Naive thymus-derived CD8-positive, alpha-beta T cell (primary cell): ENCODE data around the gene PLA2G15. TPM values are rescaled to one million over a fixed set of nuclear protein-coding genes. Genes with fewer than 3 reads are reported as not detected.

Experiments
- ATAC-seq, 2 donors: fragments of 150-1000 bp; cut with Tn5 transposase in 1 of 2; sonication (Bioruptor Pico), chemical (Tn5 transposase) in 1 of 2; 1 replicate in 1 of 2; 2 replicates in 1 of 2; pipeline ENCODE4 v1.10.0; 2021; ENCODE audit warnings: mild to moderate bottlenecking in 2 of 2, moderate library complexity in 2 of 2
- POLR2A ChIA-PET: fragments of 350-600 bp; sonication (Branson Sonifier 250); formaldehyde crosslinking; loops from one replicate; lab custom pipeline; 2021; ENCODE audit warnings: antibody characterized with exemption; lab: Charles Lee
- DNase-seq, 10 donors: peaks; one replicate each; pipeline versions ENCODE4 v3.0.0 to v3.0.0-alpha.2; 2020 to 2022
- H3K27ac Mint-ChIP-seq, 10 donors: one replicate each; pipeline ENCODE4 v1.8.0; 2020 to 2022; ENCODE audit warnings: mild to moderate bottlenecking in 10 of 10, mixed read lengths in 10 of 10, moderate library complexity in 4 of 10, inconsistent platforms in 1 of 10
- H3K27me3 Mint-ChIP-seq, 5 donors: one replicate each; pipeline ENCODE4 v1.8.0; 2021 to 2022; ENCODE audit warnings: mixed read lengths in 5 of 5
- H3K36me3 Mint-ChIP-seq, 3 donors: one replicate each; pipeline ENCODE4 v1.8.0; 2020 to 2022; ENCODE audit warnings: mixed read lengths in 3 of 3, mild to moderate bottlenecking in 2 of 3, inconsistent platforms in 1 of 3
- H3K4me1 Mint-ChIP-seq, 4 donors: one replicate each; pipeline ENCODE4 v1.8.0; 2021 to 2022; ENCODE audit warnings: mixed read lengths in 4 of 4
- H3K4me3 Mint-ChIP-seq, 10 donors: one replicate each; pipeline ENCODE4 v1.8.0; 2020 to 2022; ENCODE audit warnings: mild to moderate bottlenecking in 10 of 10, mixed read lengths in 10 of 10, moderate library complexity in 6 of 10, inconsistent platforms in 1 of 10
- H3K9me3 Mint-ChIP-seq, 9 donors: one replicate each; pipeline ENCODE4 v1.8.0; 2020 to 2022; ENCODE audit warnings: mixed read lengths in 9 of 9, mild to moderate bottlenecking in 3 of 9, inconsistent platforms in 1 of 9, moderate library complexity in 1 of 9
- polyA plus RNA-seq, 3 donors: library from polyadenylated mRNA; unstranded; fragments of 300-500 nt; fragmentation: Illumina TruSeq; gene quantifications; one replicate each; pipeline ENCODE4 v1.2.3, GENCODE V29; 2021
- total RNA-seq, 8 experiments: library from RNA in 2 of 8; stranded (reverse) in 2 of 8; gene quantifications; one replicate each; pipeline ENCODE4 v1.2.3 and lab custom pipeline; 2021 to 2026

PLA2G15 gene
- total and polyA plus RNA-seq, 5 experiments from 2014 or later, result 2.4 to 9.6 (median 6.3) TPM

DNA sequence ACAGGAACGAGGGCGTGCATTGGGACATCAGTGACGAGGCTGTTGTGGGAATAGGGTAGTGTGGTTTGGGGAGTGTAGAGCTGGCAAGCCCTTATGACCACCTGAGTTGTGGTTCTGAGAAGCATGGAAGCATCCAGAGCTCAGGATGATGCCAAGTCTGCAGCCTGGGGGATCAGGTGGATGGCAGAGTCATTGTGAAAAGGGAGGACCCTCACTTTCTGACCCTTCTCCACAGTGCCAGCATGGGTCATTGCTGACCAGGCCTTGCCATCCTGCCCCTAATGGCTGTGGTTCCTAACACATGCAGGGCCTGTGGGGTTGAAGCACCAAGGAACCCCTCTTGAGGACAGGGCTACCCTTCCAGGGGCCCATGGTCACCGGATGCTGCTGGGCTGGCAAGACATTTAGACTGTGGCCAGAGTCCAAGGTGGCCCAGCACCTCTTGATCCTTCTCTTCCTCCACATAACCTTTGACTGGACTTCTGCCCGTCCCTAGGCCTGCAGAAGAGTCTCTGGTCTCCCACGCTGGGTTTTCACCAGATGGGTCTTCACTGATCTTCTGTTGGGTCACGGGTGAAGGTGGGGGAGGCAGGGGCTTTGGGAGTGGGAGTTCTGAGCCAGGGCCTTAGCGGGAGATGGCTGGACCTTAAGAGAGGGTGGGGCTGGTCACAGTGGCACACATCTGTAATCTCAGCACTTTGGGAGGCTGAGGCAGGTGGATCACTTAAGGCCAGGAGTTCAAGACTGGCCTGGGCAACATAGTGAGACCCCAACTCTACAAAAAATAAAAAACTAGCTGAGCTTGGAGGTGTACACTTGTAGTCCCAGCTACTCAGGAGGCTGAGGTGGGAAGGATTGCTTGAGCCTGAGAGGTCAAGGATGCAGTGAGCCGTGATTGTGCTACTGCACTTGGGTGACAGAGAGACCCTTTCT is 2.0 kb upstream of the PLA2G15 start:
- POLR2A ChIA-PET, result interaction anchor here (0.6 to 2.4 kb wide), 10 partner anchors 19 to 161 kb away, joined by 3 to 15 read pairs (median 5); partner anchors contain the start of genes NFATC3, PRMT7 and SLC7A6OS
- Mint-ChIP-seq H3K27me3 (no peaks in the 10 kb centered on the region), H3K4me1 (peaks cover 16 to 54% (median 42%) of the 10 kb centered on the region in 4 donors), H3K4me3 (peak overlapping the region in 8 of 10 donors; percentile 41 to 99 (median 98)), H3K27ac (no peak overlapping the region), H3K9me3 (no peaks in the 10 kb centered on the region), H3K36me3 (no peaks in the 10 kb centered on the region)
- no peak for DNase-seq
- ATAC-seq, result no peak

DNA sequence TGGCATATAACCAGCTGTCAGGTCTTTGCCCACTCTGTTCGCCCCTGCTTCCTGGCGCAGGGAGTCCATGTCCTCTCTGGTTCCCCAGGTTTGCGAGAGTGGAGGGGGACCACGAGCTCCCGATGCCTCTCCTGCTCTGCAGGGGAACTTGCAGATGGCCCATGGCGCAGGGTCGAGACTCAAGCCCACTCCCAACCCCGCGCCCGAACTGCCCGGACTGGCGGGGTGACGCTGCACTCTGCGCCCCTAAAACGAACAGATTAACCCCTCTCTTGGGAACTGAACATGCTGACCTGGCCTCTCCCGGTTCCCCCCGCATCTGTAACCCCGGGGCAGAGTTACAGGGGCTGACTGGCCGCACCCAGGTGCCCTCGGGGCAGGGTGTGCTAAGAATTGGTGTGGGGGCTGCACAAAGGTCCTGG is 681 bp upstream of the PLA2G15 start:
- Mint-ChIP-seq H3K36me3 (peaks cover 0 to 5% (median 0%) of the 10 kb centered on the region in 3 donors), H3K4me3 (peak overlapping the region; percentile 95 to 99 (median 98)), H3K4me1 (peaks cover 14 to 44% (median 35%) of the 10 kb centered on the region in 4 donors), H3K27me3 (no peaks in the 10 kb centered on the region), H3K9me3 (no peaks in the 10 kb centered on the region), H3K27ac (peak overlapping the region in 8 of 10 donors; percentile 40 to 96 (median 92))
- POLR2A ChIA-PET, result interaction anchor here (0.6 to 2.5 kb wide), 11 partner anchors 8 to 723 kb away, joined by 3 to 17 read pairs (median 5); partner anchors contain the start of genes ESRP2, NFATC3, PRMT7 and SLC7A6
- peak; percentile 1 to 2 for ATAC-seq
- DNase-seq, result no peak

DNA sequence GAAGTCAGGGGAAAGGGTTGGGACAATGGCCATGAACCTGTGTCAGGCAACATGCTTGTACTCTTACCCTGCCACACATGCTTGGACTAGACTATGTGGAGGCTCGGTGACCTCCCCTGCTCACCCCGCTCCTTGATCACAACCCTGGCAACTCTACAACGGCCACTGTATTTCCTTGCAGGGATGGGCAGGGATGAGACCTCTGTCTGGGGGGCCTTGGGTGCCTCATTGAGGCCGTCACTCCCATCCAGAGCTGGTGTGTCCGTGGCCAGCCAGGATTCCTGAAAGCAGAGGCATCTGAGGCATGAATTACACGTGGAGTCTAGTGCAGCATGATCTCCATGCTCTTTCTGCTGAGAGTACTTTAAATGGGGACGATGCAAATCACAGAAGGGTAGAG is 948 bp downstream of the PLA2G15 start:
- H3K4me1 Mint-ChIP-seq, result peaks cover 14 to 39% (median 30%) of the 10 kb centered on the region in 4 donors
- H3K4me3 Mint-ChIP-seq, result peak overlapping the region; percentile 95 to 99 (median 98)
- no peaks in the 10 kb centered on the region for H3K9me3 Mint-ChIP-seq
- no peak for DNase-seq
- no peak for ATAC-seq
- H3K27me3 Mint-ChIP-seq, result no peaks in the 10 kb centered on the region
- peak overlapping the region in 4 of 10 donors; percentile 6 to 92 (median 72) for H3K27ac Mint-ChIP-seq
- POLR2A ChIA-PET, result interaction anchor here (1.2 to 2.5 kb wide), 6 partner anchors 9 to 171 kb away, joined by 3 to 17 read pairs (median 8); partner anchors contain the start of genes ESRP2, PRMT7, SLC7A6 and SLC7A6OS
- H3K36me3 Mint-ChIP-seq, result peaks cover 0 to 18% (median 0%) of the 10 kb centered on the region in 3 donors

DNA sequence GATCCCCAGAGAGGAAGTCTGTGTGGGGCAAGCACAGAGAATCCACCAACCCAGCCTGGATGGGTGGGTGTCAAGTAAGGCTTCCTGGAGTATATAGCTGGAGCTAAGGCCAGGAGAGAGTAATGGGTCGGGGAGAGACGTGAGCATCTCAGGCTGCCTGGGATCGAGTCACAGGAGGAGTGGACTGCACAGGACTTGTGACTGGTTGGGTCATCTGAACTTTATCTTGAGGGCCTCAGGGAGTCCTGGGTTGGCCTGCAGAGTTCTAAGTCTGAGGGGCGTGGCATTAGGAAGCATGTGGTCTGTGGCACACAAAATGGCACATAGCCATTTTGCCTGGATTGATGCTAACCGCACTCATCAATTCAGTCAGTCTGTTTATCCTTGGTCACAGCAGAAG is 1.5 kb downstream of the PLA2G15 start:
- H3K36me3 Mint-ChIP-seq, result peaks cover 0 to 23% (median 0%) of the 10 kb centered on the region in 3 donors
- POLR2A ChIA-PET, result interaction anchor here (1.2 to 2.5 kb wide), 3 partner anchors 10 to 171 kb away, joined by 3 to 17 read pairs (median 5); partner anchors contain the start of gene ESRP2
- no peak for ATAC-seq
- H3K4me1 Mint-ChIP-seq, result peaks cover 14 to 39% (median 30%) of the 10 kb centered on the region in 4 donors
- DNase-seq, result no peak
- no peaks in the 10 kb centered on the region for H3K9me3 Mint-ChIP-seq
- H3K27ac Mint-ChIP-seq, result peak overlapping the region in 1 of 10 donors; percentile 67
- H3K4me3 Mint-ChIP-seq, result peak overlapping the region in 9 of 10 donors; percentile 28 to 99 (median 98)
- no peaks in the 10 kb centered on the region for H3K27me3 Mint-ChIP-seq

DNA sequence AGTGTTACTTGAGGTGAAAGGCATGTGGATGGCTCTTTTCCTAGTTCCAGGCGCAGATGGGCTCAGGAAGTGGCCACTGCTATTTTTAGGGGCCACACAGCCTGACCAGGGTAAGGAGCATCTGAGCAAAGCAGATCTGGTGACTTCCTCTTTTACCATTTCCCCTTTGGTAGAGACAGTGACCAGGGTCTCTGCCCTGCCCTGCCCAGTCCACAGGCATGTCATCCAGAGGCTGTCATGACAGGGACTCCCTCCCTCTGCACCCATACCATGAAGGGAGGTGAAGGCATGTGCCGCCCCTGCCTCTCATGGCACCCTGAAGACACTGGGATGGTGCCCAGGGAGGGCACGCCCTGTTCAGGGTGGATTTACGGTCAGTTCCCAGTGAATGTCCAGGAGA is 2.2 kb downstream of the PLA2G15 start:
- ATAC-seq (no peak), DNase-seq (no peak)
- peaks cover 14 to 46% (median 30%) of the 10 kb centered on the region in 4 donors for H3K4me1 Mint-ChIP-seq
- no peak overlapping the region for H3K27ac Mint-ChIP-seq
- POLR2A ChIA-PET, result no interaction called here
- no peaks in the 10 kb centered on the region for H3K9me3 Mint-ChIP-seq
- H3K36me3 Mint-ChIP-seq, result peaks cover 0 to 29% (median 0%) of the 10 kb centered on the region in 3 donors
- no peaks in the 10 kb centered on the region for H3K27me3 Mint-ChIP-seq
- peak overlapping the region in 2 of 10 donors; percentile 20 to 99 for H3K4me3 Mint-ChIP-seq

DNA sequence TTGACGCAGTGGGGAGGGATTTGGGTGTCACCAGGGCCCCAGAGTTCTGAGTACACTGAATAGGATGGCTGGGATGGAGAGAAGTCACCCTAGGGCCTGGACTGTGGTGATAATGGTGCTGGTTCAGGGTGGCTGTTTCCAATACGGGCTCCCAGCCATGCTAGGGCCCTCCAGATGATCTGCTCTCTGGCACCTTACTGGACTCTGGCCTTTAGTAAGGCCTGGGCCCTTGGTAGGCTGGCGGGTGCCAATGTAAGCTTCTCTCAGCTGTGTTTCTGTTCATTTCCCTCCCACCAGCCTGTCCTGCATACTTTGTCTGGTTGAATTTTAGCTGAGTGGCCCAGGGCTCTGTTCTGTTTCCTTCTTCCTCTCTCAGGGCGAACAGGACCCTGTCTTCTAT is 2.8 kb downstream of the PLA2G15 start:
- Mint-ChIP-seq H3K9me3 (no peaks in the 10 kb centered on the region), H3K4me1 (peaks cover 14 to 48% (median 30%) of the 10 kb centered on the region in 4 donors), H3K27me3 (no peaks in the 10 kb centered on the region), H3K36me3 (peaks cover 0 to 30% (median 0%) of the 10 kb centered on the region in 3 donors), H3K27ac (no peak overlapping the region), H3K4me3 (peak overlapping the region in 3 of 10 donors; percentile 24 to 26 (median 26))
- POLR2A ChIA-PET, result interaction anchor here (1.0 kb wide), 1 partner anchor 11 kb away, joined by 4 read pairs; no protein-coding TSS in a partner anchor
- ATAC-seq (no peak), DNase-seq (no peak)

DNA sequence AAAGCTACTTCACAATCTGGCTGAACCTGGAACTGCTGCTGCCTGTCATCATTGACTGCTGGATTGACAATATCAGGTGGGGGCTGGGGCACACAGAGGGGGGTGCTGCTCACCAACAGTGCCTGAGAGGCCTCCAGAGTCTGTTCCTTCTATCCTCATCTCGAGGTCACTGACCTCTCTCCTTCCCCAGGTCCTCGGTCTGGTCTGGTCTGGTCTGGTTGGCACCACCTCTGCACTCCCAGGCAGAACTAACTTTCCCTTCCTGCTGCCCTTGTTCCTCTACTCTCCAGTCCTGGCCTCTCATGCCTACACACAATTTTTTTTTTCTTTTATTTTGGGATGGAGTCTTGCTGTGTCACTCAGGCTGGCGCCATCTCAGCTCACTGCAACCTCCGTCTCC is 4.2 kb downstream of the PLA2G15 start:
- no peaks in the 10 kb centered on the region for H3K9me3 Mint-ChIP-seq

DNA sequence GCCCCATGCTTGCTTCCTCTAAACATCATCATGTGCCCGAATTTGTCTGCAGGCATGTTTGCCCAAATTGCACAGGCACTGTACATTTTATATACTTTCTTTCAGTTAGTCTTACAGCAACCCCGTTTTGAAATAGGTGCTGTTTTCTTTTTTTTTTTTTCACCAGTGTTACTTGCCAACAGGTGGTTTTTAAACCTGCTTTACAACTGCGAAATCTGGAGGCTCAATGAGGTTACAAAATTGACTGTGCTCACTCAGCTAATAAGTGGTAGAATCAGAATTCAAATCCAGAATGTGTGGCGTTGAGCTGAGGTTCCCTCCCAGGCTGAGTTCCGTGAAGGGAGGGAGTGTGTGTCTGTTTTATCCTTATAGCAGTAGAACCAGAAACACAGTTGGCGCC is 5.8 kb downstream of the PLA2G15 start:
- Mint-ChIP-seq H3K4me1 (peaks cover 6 to 31% (median 15%) of the 10 kb centered on the region in 4 donors), H3K27ac (no peak overlapping the region), H3K4me3 (no peak overlapping the region), H3K27me3 (no peaks in the 10 kb centered on the region), H3K9me3 (no peaks in the 10 kb centered on the region), H3K36me3 (peaks cover 0 to 40% (median 3%) of the 10 kb centered on the region in 3 donors)
- DNase-seq (no peak), ATAC-seq (no peak)
- POLR2A ChIA-PET, result interaction anchor here (0.7 to 2.2 kb wide), 6 partner anchors 10 to 339 kb away, joined by 3 to 5 read pairs (median 4); partner anchors contain the start of genes ESRP2 and SLC7A6

More for the DNA sequence above, 4.2 kb downstream of the PLA2G15 start:
- H3K4me1 Mint-ChIP-seq, result peaks cover 13 to 43% (median 27%) of the 10 kb centered on the region in 4 donors
- no peak overlapping the region for H3K27ac Mint-ChIP-seq
- no peaks in the 10 kb centered on the region for H3K27me3 Mint-ChIP-seq
- DNase-seq (no peak), ATAC-seq (no peak)
- POLR2A ChIA-PET, result interaction anchor here (0.7 kb wide), 1 partner anchor 186 kb away, joined by 5 read pairs; no protein-coding TSS in a partner anchor
- peak overlapping the region in 1 of 10 donors; percentile 20 for H3K4me3 Mint-ChIP-seq
- peaks cover 0 to 33% (median 3%) of the 10 kb centered on the region in 3 donors for H3K36me3 Mint-ChIP-seq

DNA sequence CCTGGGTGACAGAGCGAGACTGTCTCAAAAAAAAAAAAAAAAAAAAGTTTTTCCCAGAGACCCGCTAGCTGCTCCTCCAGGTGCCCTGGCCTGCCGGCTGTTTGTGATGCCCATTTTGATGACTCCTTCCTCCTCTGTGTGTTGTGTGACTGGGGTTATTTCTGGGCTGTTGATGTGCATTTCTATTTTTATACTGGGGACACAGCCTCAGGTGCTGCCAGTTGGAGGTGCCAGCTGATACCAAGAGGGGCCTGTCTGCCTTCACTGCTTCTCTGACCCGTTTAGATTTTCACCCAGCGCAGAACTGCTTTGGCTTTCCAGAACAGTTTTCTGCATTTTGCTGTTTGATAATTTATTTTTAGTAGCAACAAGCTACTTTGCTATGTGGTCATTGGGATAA is 6.7 kb downstream of the PLA2G15 start:
- no peaks in the 10 kb centered on the region for H3K9me3 Mint-ChIP-seq
- no peak overlapping the region for H3K4me3 Mint-ChIP-seq
- H3K36me3 Mint-ChIP-seq, result peaks cover 0 to 46% (median 3%) of the 10 kb centered on the region in 3 donors
- ATAC-seq (no peak), DNase-seq (no peak)
- POLR2A ChIA-PET, result interaction anchor here (0.6 to 2.2 kb wide), 5 partner anchors 12 to 340 kb away, joined by 3 to 5 read pairs (median 4); partner anchors contain the start of genes ESRP2 and SLC7A6
- H3K27ac Mint-ChIP-seq, result no peak overlapping the region
- peaks cover 0 to 22% (median 6%) of the 10 kb centered on the region in 4 donors for H3K4me1 Mint-ChIP-seq
- H3K27me3 Mint-ChIP-seq, result no peaks in the 10 kb centered on the region

DNA sequence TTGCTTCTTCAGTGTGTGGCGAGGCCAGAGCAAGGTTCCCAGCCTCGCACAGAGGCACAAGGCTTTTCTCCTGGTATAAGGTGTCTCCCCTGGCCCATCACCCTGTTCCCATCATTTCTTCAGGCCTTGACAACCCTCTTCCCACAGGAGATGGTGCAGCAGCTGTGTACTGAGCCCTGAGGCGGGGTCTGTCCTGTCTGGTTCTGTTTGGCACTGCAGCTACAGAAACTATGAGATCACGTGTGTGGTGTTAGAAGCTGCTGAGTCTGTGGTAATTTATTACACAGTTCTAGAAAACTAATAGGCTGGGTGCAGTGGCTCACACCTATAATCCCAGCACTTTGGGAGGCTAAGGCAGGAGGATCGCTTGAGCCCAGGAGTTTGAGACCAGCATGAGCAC is 7.2 kb downstream of the PLA2G15 start:
- no peak overlapping the region for H3K27ac Mint-ChIP-seq
- peaks cover 0 to 48% (median 3%) of the 10 kb centered on the region in 3 donors for H3K36me3 Mint-ChIP-seq
- ATAC-seq (no peak), DNase-seq (no peak)
- H3K4me1 Mint-ChIP-seq, result peaks cover 0 to 20% (median 6%) of the 10 kb centered on the region in 4 donors
- no peaks in the 10 kb centered on the region for H3K9me3 Mint-ChIP-seq
- H3K4me3 Mint-ChIP-seq, result no peak overlapping the region
- POLR2A ChIA-PET, result interaction anchor here (0.6 to 2.2 kb wide), 2 partner anchors 12 to 85 kb away, joined by 3 to 5 read pairs; partner anchors contain the start of gene SLC7A6
- no peaks in the 10 kb centered on the region for H3K27me3 Mint-ChIP-seq

DNA sequence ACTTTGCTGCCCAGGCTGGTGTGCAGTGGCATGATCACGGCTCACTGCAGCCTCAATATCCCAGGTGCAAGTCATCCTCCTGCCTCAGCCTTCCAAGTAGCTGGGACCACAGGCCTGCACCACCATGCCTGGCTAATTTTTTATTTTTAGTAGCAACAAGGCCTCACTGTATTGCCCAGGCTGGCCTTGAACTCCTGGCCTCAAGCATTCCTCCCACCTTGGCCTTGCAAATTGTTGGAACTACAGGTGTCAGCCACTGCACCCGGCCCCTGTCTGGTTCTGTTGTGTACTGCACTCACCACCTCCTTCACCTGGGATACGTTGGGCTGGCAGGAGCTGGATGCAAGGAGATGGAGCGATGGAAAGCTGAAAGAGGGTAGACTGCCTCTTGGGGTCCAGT is 8.5 kb downstream of the PLA2G15 start:
- DNase-seq (no peak), ATAC-seq (no peak)
- no peak overlapping the region for H3K4me3 Mint-ChIP-seq
- peak overlapping the region in 1 of 10 donors; percentile 6 for H3K27ac Mint-ChIP-seq
- peaks cover 0 to 54% (median 6%) of the 10 kb centered on the region in 3 donors for H3K36me3 Mint-ChIP-seq
- peaks cover 0 to 23% (median 8%) of the 10 kb centered on the region in 4 donors for H3K4me1 Mint-ChIP-seq
- H3K27me3 Mint-ChIP-seq, result no peaks in the 10 kb centered on the region
- no peaks in the 10 kb centered on the region for H3K9me3 Mint-ChIP-seq
- POLR2A ChIA-PET, result no interaction called here

DNA sequence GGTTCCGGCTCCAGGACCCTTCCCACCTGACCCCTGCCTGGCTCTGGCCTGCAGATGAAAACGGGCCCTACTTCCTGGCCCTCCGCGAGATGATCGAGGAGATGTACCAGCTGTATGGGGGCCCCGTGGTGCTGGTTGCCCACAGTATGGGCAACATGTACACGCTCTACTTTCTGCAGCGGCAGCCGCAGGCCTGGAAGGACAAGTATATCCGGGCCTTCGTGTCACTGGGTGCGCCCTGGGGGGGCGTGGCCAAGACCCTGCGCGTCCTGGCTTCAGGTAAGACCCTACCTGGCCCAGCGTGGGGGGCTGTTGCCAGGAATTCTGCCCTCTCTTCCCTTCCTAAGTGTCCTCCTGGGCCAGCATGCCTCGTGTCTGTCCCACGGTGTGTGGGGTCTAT is 10.5 kb downstream of the PLA2G15 start:
- POLR2A ChIA-PET, result interaction anchor here (40.3 kb wide), 1 partner anchor 40 kb away, joined by 1294 read pairs; the partner anchor contains the start of genes PRMT7 and SLC7A6OS
- Mint-ChIP-seq H3K36me3 (peaks cover 0 to 43% (median 6%) of the 10 kb centered on the region in 3 donors), H3K4me3 (no peak overlapping the region), H3K27ac (no peak overlapping the region), H3K4me1 (peaks cover 0 to 23% (median 7%) of the 10 kb centered on the region in 4 donors), H3K27me3 (no peaks in the 10 kb centered on the region), H3K9me3 (no peaks in the 10 kb centered on the region)
- ATAC-seq, result no peak
- no peak for DNase-seq
